ENCODE data around the gene ZW10. TPM values are rescaled to one million over a fixed set of nuclear protein-coding genes. Genes with fewer than 3 reads are reported as not detected.

The ZW10 gene
- total RNA-seq, 1 experiment from 2014 or later, result 18.9 TPM

- no peak for ATAC-seq
- Mint-ChIP-seq H3K4me3 (no peak overlapping the region), H3K4me1 (no peaks in the 10 kb centered on the region; the same call in 1 of the 2 replicates), H3K27me3 (ENCODE audit: low read depth) (no peaks in the 10 kb centered on the region; the same call in 1 of the 2 replicates), H3K36me3 (0 out of 2 replicates have a peak, but pooled peaks cover 3% of the 10 kb centered on the region), H3K9me3 (peaks cover 7% of the 10 kb centered on the region), H3K27ac (no peak overlapping the region)
- CTCF ChIA-PET, result no interaction called here
- TF ChIP-seq CTCF (IDR thresholded peaks at IDR 0.05) (no peak), E2F4 (CRISPR knock-in tag; IDR thresholded peaks at IDR 0.05; ENCODE audit: borderline replicate concordance, low read depth) (no peak), AR (CRISPR knock-in tag; IDR thresholded peaks at IDR 0.05) (no peak), GABPB1 (CRISPR knock-in tag; IDR thresholded peaks at IDR 0.05) (no peak), ESRRA (CRISPR knock-in tag; IDR thresholded peaks at IDR 0.05; ENCODE audit: borderline replicate concordance) (no peak), ZMAT4 (CRISPR knock-in tag; IDR thresholded peaks at IDR 0.05) (no peak), MLX (CRISPR knock-in tag; IDR thresholded peaks at IDR 0.05) (no peak), EMX1 (CRISPR knock-in tag; IDR thresholded peaks at IDR 0.05) (no peak), ZNF423 (CRISPR knock-in tag; IDR thresholded peaks at IDR 0.05) (no peak), CBFB (CRISPR knock-in tag; IDR thresholded peaks at IDR 0.05; ENCODE audit: low read depth) (no peak), TCF7 (CRISPR knock-in tag; IDR thresholded peaks at IDR 0.05; ENCODE audit: low read depth) (no peak), FOXK1 (CRISPR knock-in tag; IDR thresholded peaks at IDR 0.05) (no peak), NR1H2 (CRISPR knock-in tag; IDR thresholded peaks at IDR 0.05) (no peak), USF1 (CRISPR knock-in tag; IDR thresholded peaks at IDR 0.05) (no peak), PRRX2 (CRISPR knock-in tag; IDR thresholded peaks at IDR 0.05) (no peak)
- POLR2A ChIA-PET, result no interaction called here
- no peak for DNase-seq (ENCODE audit: low spot score)
These were observed 76.4 kb downstream of the ZW10 start for GRCh38 chr11:113697111-113697510.

GRCh38 chr11:113695207-113695606 is 78.3 kb downstream of the ZW10 start:
- Mint-ChIP-seq H3K4me1 (no peaks in the 10 kb centered on the region), H3K27me3 (ENCODE audit: low read depth) (no peaks in the 10 kb centered on the region), H3K4me3 (no peak overlapping the region), H3K36me3 (no peaks in the 10 kb centered on the region), H3K9me3 (no peaks in the 10 kb centered on the region), H3K27ac (no peak overlapping the region)
- ChIA-PET CTCF (no interaction called here), POLR2A (no interaction called here)
- DNase-seq (ENCODE audit: low spot score) (no peak), ATAC-seq (no peak)
- TF ChIP-seq PRRX2 (CRISPR knock-in tag; IDR thresholded peaks at IDR 0.05) (no peak), GTF2I (CRISPR knock-in tag; conservative IDR thresholded peaks at IDR 0.05) (no peak), SP1 (CRISPR knock-in tag; conservative IDR thresholded peaks at IDR 0.05) (no peak), ATF1 (CRISPR knock-in tag; IDR thresholded peaks at IDR 0.05) (no peak), SMAD4 (CRISPR knock-in tag; IDR thresholded peaks at IDR 0.05) (no peak), ESRRA (CRISPR knock-in tag; IDR thresholded peaks at IDR 0.05; ENCODE audit: borderline replicate concordance) (no peak), ZNF121 (CRISPR knock-in tag; IDR thresholded peaks at IDR 0.05) (no peak), ZNF281 (CRISPR knock-in tag; IDR thresholded peaks at IDR 0.05) (no peak), TEAD4 (CRISPR knock-in tag; IDR thresholded peaks at IDR 0.05) (no peak), ZNF219 (CRISPR knock-in tag; IDR thresholded peaks at IDR 0.05; ENCODE audit: borderline replicate concordance) (no peak), ELF4 (CRISPR knock-in tag; IDR thresholded peaks at IDR 0.05; ENCODE audit: low read depth) (no peak), ZNF512 (CRISPR knock-in tag; IDR thresholded peaks at IDR 0.05; ENCODE audit: borderline replicate concordance) (no peak), NFE2L1 (CRISPR knock-in tag; IDR thresholded peaks at IDR 0.05) (no peak)

Measured in WTC11 (cell line).